ENCODE measurements around the gene TMEM217.
A peak's percentile ranks its signal among the peaks of the same experiment; 100 is the strongest.

TMEM217 gene

GRCh38 chr6:37243131-37243815 lies 14.7 kb downstream of the TMEM217 start:
- DNase-seq: no peak

GRCh38 chr6:37242429-37243052 lies 15.4 kb downstream of the TMEM217 start:
- DNase-seq: no peak

- no peak for DNase-seq
These were observed 16.0 kb downstream of the TMEM217 start for GRCh38 chr6:37241775-37242428.

GRCh38 chr6:37241131-37241530 lies 16.8 kb downstream of the TMEM217 start:
- DNase-seq: no peak

- DNase-seq: peak; percentile 85 to 90
These were observed 17.8 kb downstream of the TMEM217 start for GRCh38 chr6:37239950-37240713.

- no peak for DNase-seq
These were observed 18.4 kb downstream of the TMEM217 start for GRCh38 chr6:37239526-37239925.

GRCh38 chr6:37238381-37238780 lies 19.6 kb downstream of the TMEM217 start:
- DNase-seq: no peak

GRCh38 chr6:37237789-37238188 lies 20.2 kb downstream of the TMEM217 start:
- no peak for DNase-seq

GRCh38 chr6:37236921-37237320 lies 21.0 kb downstream of the TMEM217 start:
- DNase-seq: no peak

- no peak for DNase-seq
These were observed 24.4 kb downstream of the TMEM217 start for GRCh38 chr6:37233541-37233940.

- no peak for DNase-seq
These were observed 25.4 kb downstream of the TMEM217 start for GRCh38 chr6:37232430-37233017.

GRCh38 chr6:37230104-37230503 lies 27.8 kb downstream of the TMEM217 start:
- no peak for DNase-seq

GRCh38 chr6:37225350-37226169 lies 32.4 kb downstream of the TMEM217 start:
- DNase-seq: no peak

- DNase-seq: no peak
These were observed 35.0 kb downstream of the TMEM217 start for GRCh38 chr6:37222992-37223391.

GRCh38 chr6:37222125-37222967 lies 35.6 kb downstream of the TMEM217 start:
- DNase-seq: peak; percentile 77 to 82

GRCh38 chr6:37221585-37222124 lies 36.3 kb downstream of the TMEM217 start:
- DNase-seq: no peak

- no peak for DNase-seq
These were observed 39.4 kb downstream of the TMEM217 start for GRCh38 chr6:37218511-37218910.

- DNase-seq: no peak
These were observed 39.9 kb downstream of the TMEM217 start for GRCh38 chr6:37218061-37218460.

GRCh38 chr6:37212268-37212667 lies 45.7 kb downstream of the TMEM217 start:
- DNase-seq: no peak

- DNase-seq: peak; percentile 82 to 89
These were observed 47.5 kb downstream of the TMEM217 start for GRCh38 chr6:37210313-37210968.

Data from activated CD4-positive, alpha-beta T cell treated with anti-CD3 and anti-CD28 coated beads, Interleukin-2, amount 50 U/mL, for 48 hours (primary cell).